CD4-positive, alpha-beta T cell (primary cell): ENCODE measurements around the gene MRPS26. TPM values are rescaled to one million over a fixed set of nuclear protein-coding genes. Genes with fewer than 3 reads are reported as not detected.

Experiments used
- ATAC-seq: fragments of 200-7000 bp; cut with Tn5 transposase; one replicate; pipeline ENCODE4 v1.10.0; 2022; ENCODE audit warnings: mild to moderate bottlenecking; ENCODE audit not compliant: poor library complexity
- CTCF ChIA-PET: fragments of 350-600 bp; sonication (Branson Sonifier 250); formaldehyde crosslinking; loops from one replicate; lab custom pipeline; 2021; ENCODE audit warnings: antibody characterized with exemption, inconsistent platforms; lab: Charles Lee
- POLR2A ChIA-PET: fragments of 350-600 bp; sonication (Branson Sonifier 250); formaldehyde crosslinking; loops from one replicate; lab custom pipeline; 2021; ENCODE audit warnings: antibody characterized with exemption, inconsistent platforms; lab: Charles Lee
- DNase-seq, 14 experiments: peaks; one replicate each; pipeline ENCODE4 v3.0.0-alpha.2; 2013 to 2020; ENCODE audit warnings: mixed read lengths in 2 of 14
- H3K27ac ChIP-seq, 2 donors: one replicate each; pipeline versions ENCODE4 v1.5.1 to v1.7.0; 2013; ENCODE audit warnings: low read length in 2 of 2, low read depth in 1 of 2, mild to moderate bottlenecking in 1 of 2
- H3K27me3 ChIP-seq, 2 experiments: 1 replicate in 1 of 2; 2 replicates in 1 of 2; pipeline versions ENCODE4 v1.6.1 to v1.7.0; 2013; ENCODE audit warnings: low read length in 2 of 2, control low read depth in 1 of 2, mild to moderate bottlenecking in 1 of 2, moderate library complexity in 1 of 2; ENCODE audit not compliant: insufficient read depth in 2 of 2, control insufficient read depth in 1 of 2
- H3K36me3 ChIP-seq: one replicate; pipeline ENCODE4 v1.6.1; 2013; ENCODE audit warnings: low read length, control low read depth; ENCODE audit not compliant: insufficient read depth
- H3K4me1 ChIP-seq: one replicate; pipeline ENCODE4 v1.6.1; 2013; ENCODE audit warnings: low read length, control low read depth; ENCODE audit not compliant: insufficient read depth
- H3K4me3 ChIP-seq: one replicate; pipeline ENCODE4 v1.5.1; 2013; ENCODE audit warnings: mild to moderate bottlenecking, low read length, moderate library complexity
- H3K9me3 ChIP-seq, 2 experiments: 1 replicate in 1 of 2; 2 replicates in 1 of 2; pipeline versions ENCODE4 v1.6.1 to v1.7.0; 2013; ENCODE audit warnings: low read length in 2 of 2, mild to moderate bottlenecking in 2 of 2, control low read depth in 1 of 2, moderate library complexity in 1 of 2; ENCODE audit not compliant: control insufficient read depth in 1 of 2, insufficient read depth in 1 of 2
- H3K27ac Mint-ChIP-seq: one replicate; pipeline ENCODE4 v1.8.0; 2020; ENCODE audit warnings: mixed read lengths
- H3K27me3 Mint-ChIP-seq: one replicate; pipeline ENCODE4 v1.8.0; 2021; ENCODE audit warnings: mixed read lengths
- H3K36me3 Mint-ChIP-seq: one replicate; pipeline ENCODE4 v1.8.0; 2021; ENCODE audit warnings: low read depth, mixed read lengths
- H3K4me1 Mint-ChIP-seq: one replicate; pipeline ENCODE4 v1.8.0; 2021; ENCODE audit warnings: low read depth, mixed read lengths
- H3K4me3 Mint-ChIP-seq: one replicate; pipeline ENCODE4 v1.8.0; 2020; ENCODE audit warnings: mild to moderate bottlenecking, mixed read lengths
- H3K9me3 Mint-ChIP-seq: one replicate; pipeline ENCODE4 v1.8.0; 2020; ENCODE audit warnings: mixed read lengths
- CTCF ChIP-seq: fragments of 200-600 bp; IDR thresholded peaks from one replicate; pipeline ENCODE4 v1.8.0; 2022; ENCODE audit warnings: antibody characterized with exemption, mild to moderate bottlenecking
- intact Hi-C, 2 experiments: fragments of 100-400 bp; cut with DNase I in 1 of 2; cut with micrococcal nuclease in 1 of 2; formaldehyde crosslinking; loops; one replicate each; pipeline versions ENCODE4 v1.15.1 to v1.9.0; 2023 to 2025; cut with DNase I, micrococcal nuclease
- total RNA-seq, 174 experiments: library from RNA in 2 of 174; stranded (reverse) in 2 of 174; gene quantifications; one replicate each; pipeline ENCODE4 v1.2.3 and lab custom pipeline; 2021 to 2026

MRPS26 gene
- total RNA-seq, 2 experiments from 2014 or later = 19.3 to 22.7 TPM

DNA sequence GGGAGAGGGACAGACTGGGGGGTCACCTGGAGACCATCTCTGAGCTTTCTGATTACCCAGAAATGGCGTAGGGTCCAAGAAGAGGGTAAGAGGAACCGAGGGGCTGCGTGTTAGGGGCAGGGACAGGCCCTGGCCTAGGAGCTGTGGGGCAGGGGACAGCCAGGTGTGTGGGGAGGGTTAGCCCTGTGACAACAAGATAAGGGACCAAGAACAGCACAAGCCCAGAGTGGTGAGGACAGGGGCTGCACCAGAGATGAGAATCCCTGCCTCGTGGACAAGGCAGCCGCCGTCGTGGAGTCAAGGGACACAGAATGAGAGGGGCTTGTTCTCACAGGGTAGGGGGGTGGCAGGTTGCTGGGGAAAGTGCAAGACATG, 39.1 kb downstream of the MRPS26 start:
- peaks cover 26 to 32% of the 10 kb centered on the region in 2 experiments for H3K27me3 ChIP-seq

DNA sequence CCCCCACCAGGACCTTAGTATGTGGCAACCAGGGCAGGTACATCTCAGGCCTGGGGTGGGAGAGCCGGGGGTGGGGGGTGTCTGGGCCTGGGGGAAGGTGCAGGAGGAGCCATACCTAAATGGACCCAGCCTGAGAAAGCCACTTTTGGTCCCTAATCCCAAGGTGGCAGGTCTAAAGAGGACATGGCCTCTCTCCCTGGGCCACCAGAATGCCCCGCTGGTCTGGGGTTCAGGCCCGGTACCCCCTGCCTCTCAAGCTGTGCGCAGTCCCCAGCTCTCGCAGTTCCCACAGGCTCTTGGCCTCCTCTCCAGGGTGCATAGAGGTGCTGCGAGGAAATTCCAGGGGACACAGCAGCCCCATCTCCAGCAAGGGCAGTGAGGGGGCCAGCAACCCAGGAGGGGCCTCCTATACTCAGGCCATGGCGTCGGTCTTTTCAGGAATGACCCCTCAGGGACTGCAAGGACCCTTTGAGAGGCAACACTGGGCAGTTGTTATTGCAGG, 39.8 kb downstream of the MRPS26 start:
- Mint-ChIP-seq H3K9me3 (no peaks in the 10 kb centered on the region), H3K36me3 (no peaks in the 10 kb centered on the region), H3K4me3 (no peak overlapping the region), H3K4me1 (peaks cover 22% of the 10 kb centered on the region), H3K27me3 (peaks cover 45% of the 10 kb centered on the region), H3K27ac (no peak overlapping the region)
- Histone ChIP-seq H3K27ac (no peak overlapping the region), H3K4me1 (peaks cover 16% of the 10 kb centered on the region), H3K4me3 (no peak overlapping the region), H3K9me3 (peaks cover 0 to 4% of the 10 kb centered on the region in 2 experiments), H3K27me3 (peaks cover 26 to 34% of the 10 kb centered on the region in 2 experiments), H3K36me3 (no peaks in the 10 kb centered on the region)
- ChIA-PET POLR2A (no interaction called here), CTCF (interaction anchor here (0.7 to 0.9 kb wide), 2 partner anchors 8 to 32 kb away, joined by 3 read pairs; no protein-coding TSS in a partner anchor)
- intact Hi-C loops = no loop called here
- no peak for DNase-seq
- no peak for ATAC-seq
- TF ChIP-seq CTCF = no peak

More for the DNA sequence above, 39.1 kb downstream of the MRPS26 start:
- ChIA-PET CTCF (no interaction called here), POLR2A (no interaction called here)
- Mint-ChIP-seq H3K27ac (no peak overlapping the region), H3K4me3 (no peak overlapping the region), H3K36me3 (no peaks in the 10 kb centered on the region), H3K9me3 (no peaks in the 10 kb centered on the region), H3K27me3 (peaks cover 45% of the 10 kb centered on the region), H3K4me1 (peaks cover 15% of the 10 kb centered on the region)
- H3K27ac ChIP-seq = no peak overlapping the region
- ATAC-seq = no peak
- intact Hi-C loops = no loop called here
- H3K36me3 ChIP-seq = no peaks in the 10 kb centered on the region
- TF ChIP-seq CTCF = no peak
- peaks cover 13% of the 10 kb centered on the region for H3K4me1 ChIP-seq
- no peak overlapping the region for H3K4me3 ChIP-seq
- DNase-seq = no peak
- peaks cover 0 to 4% of the 10 kb centered on the region in 2 experiments for H3K9me3 ChIP-seq

DNA sequence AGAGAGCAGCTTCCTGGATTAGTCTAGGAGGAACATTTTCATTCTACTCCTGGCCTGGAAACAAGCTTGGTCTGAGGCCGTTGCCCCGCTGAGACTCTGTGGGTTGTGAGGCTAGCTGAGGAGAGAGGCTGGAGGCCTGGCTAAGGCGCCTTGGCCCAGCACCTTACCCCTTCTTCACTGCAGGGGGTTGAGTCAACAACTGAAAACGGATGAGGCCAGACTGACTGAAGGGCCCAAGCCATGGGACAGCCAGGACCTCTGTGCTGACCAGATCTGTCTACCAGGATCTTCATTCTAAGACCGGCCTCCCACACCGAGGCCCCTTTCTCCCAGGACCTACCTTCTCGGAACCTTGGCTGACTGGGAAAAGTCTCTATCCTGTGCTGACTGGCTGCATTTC, 42.2 kb downstream of the MRPS26 start:
- no peak for DNase-seq
- ChIA-PET CTCF (no interaction called here), POLR2A (interaction anchor here (1.5 kb wide), 1 partner anchor 10 kb away, joined by 5 read pairs; no protein-coding TSS in a partner anchor)
- Mint-ChIP-seq H3K9me3 (no peaks in the 10 kb centered on the region), H3K4me1 (peaks cover 26% of the 10 kb centered on the region), H3K4me3 (no peak overlapping the region), H3K27ac (no peak overlapping the region), H3K36me3 (peaks cover 3% of the 10 kb centered on the region), H3K27me3 (peaks cover 28% of the 10 kb centered on the region)
- no peaks in the 10 kb centered on the region for H3K36me3 ChIP-seq
- peaks cover 0 to 4% of the 10 kb centered on the region in 2 experiments for H3K9me3 ChIP-seq
- peaks cover 19% of the 10 kb centered on the region for H3K4me1 ChIP-seq
- no peak overlapping the region for H3K4me3 ChIP-seq
- H3K27me3 ChIP-seq = peaks cover 8 to 21% of the 10 kb centered on the region in 2 experiments
- H3K27ac ChIP-seq = no peak overlapping the region
- ATAC-seq = no peak
- intact Hi-C loops = no loop called here
- TF ChIP-seq CTCF = no peak
